Measurements from ENCODE around the gene ZEB2. TPM values are rescaled to one million over a fixed set of nuclear protein-coding genes. Genes with fewer than 3 reads are reported as not detected.

Gene ZEB2
- 10 to 100 TPM; 68.7 to 99.5 (median 88.2) TPM for total RNA-seq
- polyA plus RNA-seq = 10 to 100 TPM; 17.2 to 26.0 TPM
- long read RNA-seq, donor 1, full-length matches to known transcripts = 8 of 20 reads
- long read RNA-seq, donor 1, partial matches to known transcripts = 5 of 20 reads
- long read RNA-seq, donor 1, other reads (novel, unspliced or antisense) = 7 of 20 reads
- long read RNA-seq, donor 2, full-length matches to known transcripts = 10 of 30 reads
- long read RNA-seq, donor 2, partial matches to known transcripts = 11 of 30 reads
- long read RNA-seq, donor 2, other reads (novel, unspliced or antisense) = 9 of 30 reads
- long read RNA-seq, donor 3, full-length matches to known transcripts = 10 of 68 reads
- long read RNA-seq, donor 3, partial matches to known transcripts = 22 of 68 reads
- long read RNA-seq, donor 3, other reads (novel, unspliced or antisense) = 36 of 68 reads

DNA sequence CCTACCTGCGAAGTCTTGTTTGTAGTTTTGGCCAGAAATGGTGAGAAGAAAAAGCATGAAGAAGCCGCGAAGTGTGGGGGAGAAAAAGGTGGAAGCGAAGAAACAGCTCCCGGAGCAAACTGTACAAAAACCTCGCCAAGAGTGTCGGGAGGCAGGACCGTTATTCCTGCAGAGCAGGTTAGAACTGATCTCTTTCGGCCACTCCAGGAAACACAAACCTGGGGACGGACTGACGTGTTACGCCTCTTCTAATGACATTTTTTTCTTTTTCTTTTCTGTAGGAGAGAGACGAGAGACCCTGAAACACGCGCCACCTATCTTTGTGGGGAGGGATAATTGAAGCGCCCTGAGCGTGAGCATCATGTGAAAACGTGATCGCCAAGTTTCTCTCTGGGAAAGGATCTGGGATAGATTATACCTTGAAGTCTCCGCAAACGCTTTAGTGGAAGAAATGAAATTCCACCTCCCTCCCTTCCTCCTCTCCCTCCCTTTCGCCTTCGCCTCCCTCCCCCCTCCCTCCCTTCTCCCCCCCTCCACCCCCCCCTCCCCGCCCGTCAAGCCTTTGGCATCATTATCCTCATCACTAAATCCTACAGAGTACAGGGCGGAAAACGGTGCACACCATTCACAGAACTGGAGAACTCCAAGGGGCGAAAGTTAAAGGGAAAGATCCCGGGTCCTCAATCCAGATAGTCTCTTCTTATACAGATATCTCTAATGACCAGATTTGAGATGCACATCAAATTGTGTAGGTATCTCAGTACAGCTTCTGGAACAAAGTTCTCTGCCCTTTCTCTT lies at the start of gene ZEB2:
Gene ZEB2 (minus strand): TSS at position 186 of the 798 bp plus-strand sequence. CDS start 2,769 bp downstream, outside the sequence.
- H3K4me1 ChIP-seq = peaks cover 0 to 36% (median 5%) of the 10 kb centered on the region in 9 donors
- ATAC-seq (peak in 7 of 8 donors; percentile 5 to 45 (median 31)), DNase-seq (peak; percentile 27 to 72)
- H3K36me3 ChIP-seq = peaks cover 0 to 5% (median 0%) of the 10 kb centered on the region in 9 donors
- peaks cover 0 to 11% (median 4%) of the 10 kb centered on the region in 7 donors for H3K27me3 ChIP-seq
- no peaks in the 10 kb centered on the region for H3K9me3 ChIP-seq
- TF ChIP-seq CTCF (IDR thresholded peaks at IDR 0.05) = peak; percentile 13 to 72 (median 55)
- WGBS, 2 donors = 1 to 2% methylated on average over 28 to 29 of the region's 29 CpGs
- peak within 1 kb of the TSS; percentile 96 to 100 (median 98) for H3K27ac ChIP-seq
- peak within 1 kb of the TSS; percentile 50 to 98 (median 79) for H3K4me3 ChIP-seq
- intact Hi-C loops (cut with DNase I) = loop anchor here in 8 of 10 donors (5.0 to 10.0 kb wide), 18 partner anchors 65 to 1235 kb away; a partner anchor contains a TSS

DNA sequence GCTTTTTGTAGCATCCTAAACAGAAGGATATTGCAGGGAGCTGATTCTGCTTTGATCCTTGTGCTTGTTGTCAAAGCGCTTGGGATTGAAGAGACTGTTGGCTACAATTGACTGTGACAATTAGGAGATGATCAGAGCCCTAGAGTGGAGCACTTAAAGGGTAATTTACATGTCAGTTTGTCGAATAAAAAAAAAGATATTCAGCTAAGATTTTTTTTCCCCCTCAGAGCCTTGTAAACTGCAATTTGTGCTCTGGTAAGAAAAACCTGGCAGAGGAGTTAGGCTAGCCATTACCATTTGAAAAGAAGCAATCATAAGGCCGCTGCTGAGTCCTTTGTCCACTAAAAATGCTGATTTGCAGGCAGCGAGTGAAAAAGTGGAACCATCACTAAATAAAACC lies 47.8 kb upstream of the ZEB2 start:
- no peaks in the 10 kb centered on the region for H3K36me3 ChIP-seq
- no peak for TF ChIP-seq CTCF (IDR thresholded peaks at IDR 0.05)
- intact Hi-C loops (cut with DNase I) = no loop called here
- H3K4me3 ChIP-seq = no peak overlapping the region
- 73% methylated on average over 4 of the region's 4 CpGs for WGBS, 2 donors
- no peaks in the 10 kb centered on the region for H3K27me3 ChIP-seq
- H3K27ac ChIP-seq = no peak overlapping the region
- no peak for DNase-seq
- H3K4me1 ChIP-seq = no peaks in the 10 kb centered on the region
- H3K9me3 ChIP-seq = no peaks in the 10 kb centered on the region
- ATAC-seq = no peak

GRCh38 chr2:144566448-144566847 lies 46.5 kb upstream of the ZEB2 start:
- ATAC-seq (no peak), DNase-seq (no peak)
- no peaks in the 10 kb centered on the region for H3K36me3 ChIP-seq
- no peaks in the 10 kb centered on the region for H3K4me1 ChIP-seq
- H3K27me3 ChIP-seq = no peaks in the 10 kb centered on the region
- H3K4me3 ChIP-seq = no peak overlapping the region
- intact Hi-C loops (cut with DNase I) = no loop called here
- 84% methylated on average over 2 of the region's 2 CpGs for WGBS, 2 donors
- no peaks in the 10 kb centered on the region for H3K9me3 ChIP-seq
- no peak overlapping the region for H3K27ac ChIP-seq
- no peak for TF ChIP-seq CTCF (IDR thresholded peaks at IDR 0.05)

GRCh38 chr2:144560251-144560650 lies 40.3 kb upstream of the ZEB2 start:
- intact Hi-C loops (cut with DNase I) = no loop called here
- TF ChIP-seq CTCF (IDR thresholded peaks at IDR 0.05) = no peak

More at GRCh38 chr2:144560251-144560650, 40.3 kb upstream of the ZEB2 start:
- Histone ChIP-seq H3K4me1 (peaks cover 0 to 10% (median 0%) of the 10 kb centered on the region in 9 donors), H3K27me3 (no peaks in the 10 kb centered on the region), H3K9me3 (no peaks in the 10 kb centered on the region), H3K36me3 (no peaks in the 10 kb centered on the region), H3K4me3 (no peak overlapping the region), H3K27ac (peak overlapping the region in 1 of 10 donors; percentile 44)
- 76 to 82% methylated on average over 1 of the region's 1 CpG for WGBS, 2 donors
- no peak for ATAC-seq
- no peak for DNase-seq
